ENCODE results near the gene HERC2. TPM values are rescaled to one million over a fixed set of nuclear protein-coding genes. Genes with fewer than 3 reads are reported as not detected.
A peak's percentile ranks its signal among the peaks of the same experiment; 100 is the strongest.

HERC2 gene
- total and polyA plus RNA-seq, 4 donors, result 21.7 to 70.8 (median 47.5) TPM

DNA sequence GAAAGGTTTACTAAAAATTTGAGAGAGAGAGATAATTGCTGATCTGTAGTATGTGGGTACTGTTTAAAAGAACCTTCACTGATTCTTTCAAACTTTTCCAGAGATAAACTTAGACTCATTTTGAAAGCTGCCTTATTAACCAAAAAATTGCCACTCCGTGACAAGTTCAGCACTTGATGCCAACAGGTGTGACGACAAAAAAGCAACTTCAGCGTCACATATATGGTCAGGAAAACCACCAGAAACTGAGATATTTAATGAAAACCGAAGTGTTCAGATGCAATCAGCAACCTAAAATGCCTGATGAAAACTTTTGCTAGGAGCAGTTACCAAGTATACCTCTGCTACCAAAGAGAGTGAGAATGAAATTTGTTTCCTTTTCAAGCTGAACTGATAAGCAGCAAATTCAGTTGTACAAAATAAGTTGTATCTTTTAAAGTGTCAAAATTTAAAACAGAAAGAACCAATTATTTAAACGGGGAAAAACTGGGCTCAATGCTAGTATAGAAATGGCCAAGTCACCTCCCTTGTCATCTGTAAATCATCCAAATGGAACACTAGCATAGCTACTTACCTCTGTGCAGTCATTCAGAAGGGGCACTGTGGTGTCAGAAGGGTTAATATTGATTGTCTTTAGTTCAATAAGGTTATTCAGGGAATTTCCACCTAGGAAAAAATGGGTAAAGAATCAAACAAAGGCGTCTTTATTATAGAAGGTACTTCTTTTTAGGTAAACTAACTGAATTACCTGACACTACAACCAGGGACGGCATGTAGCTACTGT, 131.4 kb downstream of the HERC2 start:
- Histone ChIP-seq H3K27ac (ENCODE audit: low read depth in 1 of 2, low read length in 2 of 2) (no peak overlapping the region), H3K4me1 (ENCODE audit: control insufficient read depth in 1 of 2, insufficient read depth in 2 of 2, low read length in 2 of 2) (no peaks in the 10 kb centered on the region), H3K9me3 (ENCODE audit: control insufficient read depth, low read length) (no peaks in the 10 kb centered on the region), H3K36me3 (ENCODE audit: control insufficient read depth in 1 of 2, insufficient read depth in 2 of 2, low read length in 1 of 2) (peaks cover 7 to 8% of the 10 kb centered on the region in 2 donors), H3K4me3 (ENCODE audit: low read length in 2 of 2) (no peak overlapping the region), H3K27me3 (ENCODE audit: control insufficient read depth in 1 of 2, insufficient read depth in 2 of 2, low read length in 1 of 2) (no peaks in the 10 kb centered on the region)
- ATAC-seq (ENCODE audit: low FRiP score) (no peak), DNase-seq (no peak)
- WGBS, 2 donors, result 87% methylated on average over 7 of the region's 7 CpGs
- intact Hi-C loops (cut with DNase I), result no loop called here

DNA sequence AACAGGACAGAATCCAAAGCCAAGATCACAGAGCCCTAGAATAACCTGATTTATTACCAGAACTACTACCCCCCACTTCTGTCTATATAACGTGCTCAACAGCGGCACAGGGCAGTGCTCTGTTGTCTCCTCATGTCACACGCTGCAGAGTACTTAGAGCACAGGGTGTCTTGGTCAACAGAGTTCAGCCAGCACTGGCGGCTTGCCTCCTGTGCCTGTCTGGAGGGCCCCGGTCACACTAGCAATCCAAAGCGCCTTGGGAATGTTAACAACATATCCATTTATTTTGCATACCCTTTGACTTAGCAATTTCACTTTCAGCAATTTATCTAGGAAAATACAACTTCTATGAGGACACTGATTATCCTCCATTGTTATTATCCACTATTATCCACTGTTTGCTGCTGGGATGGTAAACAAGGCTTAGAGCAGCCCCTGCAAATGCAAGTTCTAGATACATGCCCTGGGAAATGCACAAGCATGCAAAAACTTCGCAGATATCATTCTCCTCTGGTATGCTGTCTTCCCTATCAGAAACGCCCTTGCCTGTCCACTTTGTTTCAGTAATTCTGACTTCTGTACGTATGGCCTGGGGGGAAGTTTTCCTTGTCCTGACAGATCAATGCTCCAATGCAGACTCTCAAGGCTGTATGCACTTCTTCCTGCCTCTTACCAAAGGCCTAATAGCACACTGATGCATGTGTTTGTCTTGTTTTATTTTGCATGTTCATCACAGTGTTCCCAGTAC, 136.7 kb downstream of the HERC2 start:
- Histone ChIP-seq H3K36me3 (ENCODE audit: control insufficient read depth in 1 of 2, insufficient read depth in 2 of 2, low read length in 1 of 2) (peaks cover 7 to 13% of the 10 kb centered on the region in 2 donors), H3K27ac (ENCODE audit: low read depth in 1 of 2, low read length in 2 of 2) (no peak overlapping the region), H3K4me1 (ENCODE audit: control insufficient read depth in 1 of 2, insufficient read depth in 2 of 2, low read length in 2 of 2) (no peaks in the 10 kb centered on the region), H3K9me3 (ENCODE audit: control insufficient read depth, low read length) (no peaks in the 10 kb centered on the region), H3K4me3 (ENCODE audit: low read length in 2 of 2) (no peak overlapping the region), H3K27me3 (ENCODE audit: control insufficient read depth in 1 of 2, insufficient read depth in 2 of 2, low read length in 1 of 2) (no peaks in the 10 kb centered on the region)
- 69 to 77% methylated on average over 9 of the region's 9 CpGs for WGBS, 2 donors
- DNase-seq, result no peak
- ATAC-seq (ENCODE audit: low FRiP score), result no peak
- intact Hi-C loops (cut with DNase I), result no loop called here

DNA sequence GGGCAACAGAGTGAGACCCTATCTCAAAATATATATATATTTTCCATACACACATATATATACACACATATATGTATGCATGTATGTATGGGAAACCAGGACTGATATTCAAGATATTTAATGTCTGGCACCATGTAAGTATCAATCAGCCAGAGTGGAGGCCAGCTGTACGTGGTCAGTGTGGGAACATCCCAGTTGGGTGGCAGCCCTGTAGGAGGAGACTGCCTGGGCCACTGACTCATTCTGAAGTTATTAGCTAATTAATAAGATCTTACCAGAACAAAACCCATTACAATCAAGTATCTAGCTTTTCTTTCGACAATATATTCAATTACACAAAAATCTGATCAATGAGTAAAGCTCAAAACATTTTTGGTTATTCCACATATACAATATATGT, 137.8 kb downstream of the HERC2 start:
- peaks cover 7 to 13% of the 10 kb centered on the region in 2 donors for H3K36me3 ChIP-seq (ENCODE audit: control insufficient read depth in 1 of 2, insufficient read depth in 2 of 2, low read length in 1 of 2)
- H3K4me1 ChIP-seq (ENCODE audit: control insufficient read depth in 1 of 2, insufficient read depth in 2 of 2, low read length in 2 of 2), result no peaks in the 10 kb centered on the region
- WGBS, 2 donors, result 66 to 68% methylated on average over 2 of the region's 2 CpGs
- H3K9me3 ChIP-seq (ENCODE audit: control insufficient read depth, low read length), result no peaks in the 10 kb centered on the region
- no peak for DNase-seq
- no peak overlapping the region for H3K4me3 ChIP-seq (ENCODE audit: low read length in 2 of 2)
- H3K27ac ChIP-seq (ENCODE audit: low read depth in 1 of 2, low read length in 2 of 2), result no peak overlapping the region
- no peak for ATAC-seq (ENCODE audit: low FRiP score)
- intact Hi-C loops (cut with DNase I), result no loop called here
- H3K27me3 ChIP-seq (ENCODE audit: control insufficient read depth in 1 of 2, insufficient read depth in 2 of 2, low read length in 1 of 2), result no peaks in the 10 kb centered on the region

DNA sequence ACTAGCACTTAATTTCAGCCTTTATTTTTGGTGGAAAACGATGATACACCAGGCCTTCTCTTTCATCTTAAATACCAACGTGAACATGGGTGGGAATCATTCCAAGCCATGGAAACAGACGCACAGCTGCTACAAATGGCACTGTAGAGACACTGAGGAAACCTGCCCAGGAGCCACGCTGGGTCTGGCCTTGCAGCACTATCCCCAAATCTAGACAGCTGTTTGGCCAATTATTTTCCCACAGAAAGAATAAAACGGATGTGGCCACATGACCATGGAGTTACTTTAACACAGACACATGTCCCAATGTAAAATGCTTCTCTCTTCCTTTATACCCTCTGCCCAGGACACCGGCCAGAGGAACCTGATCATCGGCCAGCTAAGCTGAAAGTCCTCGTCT, 139.2 kb downstream of the HERC2 start:
- intact Hi-C loops (cut with DNase I), result no loop called here
- ATAC-seq (ENCODE audit: low FRiP score) (no peak), DNase-seq (no peak)
- no peaks in the 10 kb centered on the region for H3K27me3 ChIP-seq (ENCODE audit: control insufficient read depth in 1 of 2, insufficient read depth in 2 of 2, low read length in 1 of 2)
- no peaks in the 10 kb centered on the region for H3K9me3 ChIP-seq (ENCODE audit: control insufficient read depth, low read length)
- H3K4me3 ChIP-seq (ENCODE audit: low read length in 2 of 2), result no peak overlapping the region
- peaks cover 3 to 12% of the 10 kb centered on the region in 2 donors for H3K36me3 ChIP-seq (ENCODE audit: control insufficient read depth in 1 of 2, insufficient read depth in 2 of 2, low read length in 1 of 2)
- peaks cover 0 to 2% of the 10 kb centered on the region in 2 donors for H3K4me1 ChIP-seq (ENCODE audit: control insufficient read depth in 1 of 2, insufficient read depth in 2 of 2, low read length in 2 of 2)
- 78 to 89% methylated on average over 8 of the region's 8 CpGs for WGBS, 2 donors
- H3K27ac ChIP-seq (ENCODE audit: low read depth in 1 of 2, low read length in 2 of 2), result no peak overlapping the region

DNA sequence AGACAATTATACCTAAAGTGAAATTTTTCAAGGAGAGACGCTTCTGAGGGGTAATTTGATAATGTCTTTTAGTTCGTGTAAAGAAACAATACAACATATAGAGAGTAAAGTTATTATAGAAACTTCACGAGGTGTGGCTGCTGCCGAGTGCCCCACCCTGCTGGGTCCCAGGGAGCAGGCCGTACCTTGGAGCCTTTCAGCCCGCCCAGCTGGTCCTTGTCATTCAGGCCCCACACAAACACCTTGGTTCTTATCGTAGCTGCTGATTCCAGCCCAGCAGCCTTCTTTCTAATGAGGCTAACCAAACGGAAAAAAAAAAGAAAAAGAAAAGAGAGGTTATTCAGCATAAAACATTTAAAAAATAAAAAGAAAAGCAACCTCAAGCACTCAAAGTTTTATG, 139.8 kb downstream of the HERC2 start:
- DNase-seq (no peak), ATAC-seq (ENCODE audit: low FRiP score) (no peak)
- H3K36me3 ChIP-seq (ENCODE audit: control insufficient read depth in 1 of 2, insufficient read depth in 2 of 2, low read length in 1 of 2), result peaks cover 3 to 11% of the 10 kb centered on the region in 2 donors
- H3K9me3 ChIP-seq (ENCODE audit: control insufficient read depth, low read length), result no peaks in the 10 kb centered on the region
- H3K4me1 ChIP-seq (ENCODE audit: control insufficient read depth in 1 of 2, insufficient read depth in 2 of 2, low read length in 2 of 2), result peaks cover 0 to 2% of the 10 kb centered on the region in 2 donors
- 93 to 94% methylated on average over 8 of the region's 8 CpGs for WGBS, 2 donors
- no peaks in the 10 kb centered on the region for H3K27me3 ChIP-seq (ENCODE audit: control insufficient read depth in 1 of 2, insufficient read depth in 2 of 2, low read length in 1 of 2)
- intact Hi-C loops (cut with DNase I), result no loop called here
- no peak overlapping the region for H3K4me3 ChIP-seq (ENCODE audit: low read length in 2 of 2)
- no peak overlapping the region for H3K27ac ChIP-seq (ENCODE audit: low read depth in 1 of 2, low read length in 2 of 2)

DNA sequence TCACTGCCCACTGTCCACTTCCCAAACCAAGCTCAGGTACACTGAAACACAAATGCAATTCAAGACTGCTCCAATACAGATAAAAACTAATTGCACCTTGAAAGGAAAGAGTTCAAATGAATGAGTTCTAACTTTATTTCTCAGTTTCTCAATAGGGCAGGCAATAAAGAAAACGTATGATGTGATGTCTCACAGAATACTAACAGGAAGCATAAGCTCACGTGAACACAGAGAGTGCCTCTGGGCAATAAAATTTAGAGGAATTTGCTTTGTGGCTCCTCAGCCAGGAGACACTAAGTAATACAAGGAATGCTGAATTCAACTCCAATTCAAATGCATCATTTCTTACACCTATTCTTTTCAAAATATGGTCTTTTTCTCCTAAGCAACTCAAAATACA, 140.6 kb downstream of the HERC2 start:
- WGBS, 2 donors, result 59 to 64% methylated on average over 2 of the region's 2 CpGs
- ATAC-seq (ENCODE audit: low FRiP score) (no peak), DNase-seq (no peak)
- no peaks in the 10 kb centered on the region for H3K27me3 ChIP-seq (ENCODE audit: control insufficient read depth in 1 of 2, insufficient read depth in 2 of 2, low read length in 1 of 2)
- H3K4me3 ChIP-seq (ENCODE audit: low read length in 2 of 2), result no peak overlapping the region
- H3K27ac ChIP-seq (ENCODE audit: low read depth in 1 of 2, low read length in 2 of 2), result no peak overlapping the region
- peaks cover 0 to 7% of the 10 kb centered on the region in 2 donors for H3K36me3 ChIP-seq (ENCODE audit: control insufficient read depth in 1 of 2, insufficient read depth in 2 of 2, low read length in 1 of 2)
- intact Hi-C loops (cut with DNase I), result no loop called here
- peaks cover 0 to 2% of the 10 kb centered on the region in 2 donors for H3K4me1 ChIP-seq (ENCODE audit: control insufficient read depth in 1 of 2, insufficient read depth in 2 of 2, low read length in 2 of 2)
- H3K9me3 ChIP-seq (ENCODE audit: control insufficient read depth, low read length), result no peaks in the 10 kb centered on the region

DNA sequence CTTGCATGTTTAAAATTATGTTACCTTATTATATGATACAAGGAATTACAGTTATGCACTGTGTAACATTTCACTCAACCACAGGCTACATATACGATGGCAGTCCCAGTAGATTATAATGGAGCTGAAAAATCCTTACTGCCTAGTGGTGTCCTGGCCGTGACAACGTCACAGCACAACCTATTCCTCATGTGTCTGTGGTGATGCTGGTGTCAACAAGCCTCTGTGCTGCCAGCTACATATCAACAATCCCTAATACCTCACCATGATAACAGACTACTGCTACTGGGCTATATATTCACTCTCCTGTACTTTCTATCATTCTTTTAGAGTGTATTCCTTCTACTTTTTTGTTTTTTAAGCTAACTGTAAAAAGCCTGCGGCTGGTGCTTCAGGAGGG, 142.7 kb downstream of the HERC2 start:
- intact Hi-C loops (cut with DNase I), result loop anchor here in 1 of 2 donors (10.0 kb wide), 1 partner anchor 54 kb away; no protein-coding TSS in a partner anchor
- no peaks in the 10 kb centered on the region for H3K9me3 ChIP-seq (ENCODE audit: control insufficient read depth, low read length)
- peaks cover 0 to 2% of the 10 kb centered on the region in 2 donors for H3K4me1 ChIP-seq (ENCODE audit: control insufficient read depth in 1 of 2, insufficient read depth in 2 of 2, low read length in 2 of 2)
- H3K27ac ChIP-seq (ENCODE audit: low read depth in 1 of 2, low read length in 2 of 2), result peak overlapping the region in 1 of 2 donors; percentile 14
- H3K36me3 ChIP-seq (ENCODE audit: control insufficient read depth in 1 of 2, insufficient read depth in 2 of 2, low read length in 1 of 2), result peaks cover 0 to 4% of the 10 kb centered on the region in 2 donors
- 66 to 71% methylated on average over 4 of the region's 4 CpGs for WGBS, 2 donors
- H3K27me3 ChIP-seq (ENCODE audit: control insufficient read depth in 1 of 2, insufficient read depth in 2 of 2, low read length in 1 of 2), result no peaks in the 10 kb centered on the region
- no peak overlapping the region for H3K4me3 ChIP-seq (ENCODE audit: low read length in 2 of 2)
- no peak for ATAC-seq (ENCODE audit: low FRiP score)
- DNase-seq, result no peak

DNA sequence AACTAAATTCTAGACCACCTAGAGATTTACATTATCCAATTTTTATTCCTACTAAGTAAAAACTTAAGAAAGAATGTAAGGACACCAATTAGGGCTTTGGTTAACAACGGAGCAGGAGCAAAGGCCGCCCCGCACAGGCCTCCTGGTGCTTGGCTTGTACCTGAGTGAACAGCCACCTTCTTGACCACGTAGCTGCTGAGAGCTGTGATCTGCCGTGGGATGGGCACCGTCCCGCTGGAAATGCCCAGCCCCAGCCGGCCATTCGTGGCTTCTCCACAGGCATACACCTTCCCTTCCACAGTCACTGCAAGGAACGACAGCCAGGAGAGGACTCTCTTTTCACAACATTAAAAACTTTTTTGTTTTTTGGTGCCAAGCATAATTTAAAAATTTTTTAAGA, 143.3 kb downstream of the HERC2 start:
- H3K36me3 ChIP-seq (ENCODE audit: control insufficient read depth in 1 of 2, insufficient read depth in 2 of 2, low read length in 1 of 2), result peaks cover 0 to 4% of the 10 kb centered on the region in 2 donors
- peaks cover 0 to 2% of the 10 kb centered on the region in 2 donors for H3K4me1 ChIP-seq (ENCODE audit: control insufficient read depth in 1 of 2, insufficient read depth in 2 of 2, low read length in 2 of 2)
- no peaks in the 10 kb centered on the region for H3K27me3 ChIP-seq (ENCODE audit: control insufficient read depth in 1 of 2, insufficient read depth in 2 of 2, low read length in 1 of 2)
- H3K4me3 ChIP-seq (ENCODE audit: low read length in 2 of 2), result no peak overlapping the region
- ATAC-seq (ENCODE audit: low FRiP score), result no peak
- H3K27ac ChIP-seq (ENCODE audit: low read depth in 1 of 2, low read length in 2 of 2), result peak overlapping the region; percentile 15 to 21
- intact Hi-C loops (cut with DNase I), result loop anchor here in 1 of 2 donors (10.0 kb wide), 1 partner anchor 54 kb away; no protein-coding TSS in a partner anchor
- WGBS, 2 donors, result 88% methylated on average over 10 of the region's 10 CpGs
- DNase-seq, result no peak
- no peaks in the 10 kb centered on the region for H3K9me3 ChIP-seq (ENCODE audit: control insufficient read depth, low read length)

Data from aorta (tissue), 5 donors.